ENCODE measurements around the gene KLHL29. TPM values are rescaled to one million over a fixed set of nuclear protein-coding genes. Genes with fewer than 3 reads are reported as not detected.

The KLHL29 gene
- total RNA-seq, 1 experiment from 2014 or later, result 2.4 TPM

GRCh38 chr2:23413641-23414040, 28.7 kb downstream of the KLHL29 start:
- Histone ChIP-seq H2BK120ac (ENCODE audit: low read depth, low read length, poor library complexity, severe bottlenecking) (no peak overlapping the region), H3K18ac (ENCODE audit: insufficient read length, low read depth, low read length) (no peak overlapping the region), H3K9ac (ENCODE audit: extremely low read depth, insufficient read length, low read length) (no peak overlapping the region), H3K4ac (ENCODE audit: low read depth, low read length) (no peak overlapping the region), H2BK12ac (ENCODE audit: insufficient read length, low read depth, low read length) (no peak overlapping the region), H4K91ac (ENCODE audit: insufficient read length, low read depth, low read length) (no peak overlapping the region), H3K79me1 (ENCODE audit: insufficient read depth, low read depth, low read length, poor library complexity, severe bottlenecking) (no peaks in the 10 kb centered on the region), H2BK5ac (ENCODE audit: insufficient read length, low read length) (no peak overlapping the region), H4K5ac (ENCODE audit: insufficient read length, low read depth, low read length) (no peak overlapping the region), H2AFZ (ENCODE audit: low read length) (no peak overlapping the region), H3K79me2 (ENCODE audit: insufficient read depth, low read length) (no peaks in the 10 kb centered on the region), H3K4me1 (ENCODE audit: insufficient read depth, low read length) (no peaks in the 10 kb centered on the region), H3K9me3 (ENCODE audit: control insufficient read depth, low read depth, low read length) (no peaks in the 10 kb centered on the region), H3K14ac (ENCODE audit: insufficient read depth, low read length) (no peak overlapping the region), H2BK15ac (ENCODE audit: low read depth, low read length) (no peak overlapping the region), H3K56ac (ENCODE audit: insufficient read length, low read depth, low read length) (no peak overlapping the region), H3K4me2 (ENCODE audit: insufficient read depth, insufficient read length, low read length) (no peak overlapping the region), H4K8ac (replicated peaks; ENCODE audit: insufficient read length, low read depth, low read length) (no peak overlapping the region), H4K20me1 (ENCODE audit: control insufficient read depth, insufficient read depth, insufficient read length) (no peaks in the 10 kb centered on the region), H3K23me2 (ENCODE audit: insufficient read length, low read depth, low read length, poor library complexity, severe bottlenecking) (no peaks in the 10 kb centered on the region), H2BK20ac (ENCODE audit: low read depth, low read length, poor library complexity, severe bottlenecking) (no peak overlapping the region), H2AK5ac (ENCODE audit: insufficient read length, low read length) (no peak overlapping the region), H3K27me3 (ENCODE audit: insufficient read depth, low read length) (no peaks in the 10 kb centered on the region), H3K23ac (ENCODE audit: insufficient read length, low read depth, low read length) (no peak overlapping the region), H3T11ph (ENCODE audit: low read length) (no peak overlapping the region), H3K27ac (ENCODE audit: insufficient read length, low read depth, low read length) (no peak overlapping the region)
- Mint-ChIP-seq H3K4me1 (peaks cover 7 to 15% of the 10 kb centered on the region in 2 experiments), H3K4me3 (no peak overlapping the region), H3K27me3 (ENCODE audit: low read depth) (peaks cover 7% of the 10 kb centered on the region), H3K36me3 (ENCODE audit: insufficient read depth in 1 of 3, low read depth in 3 of 3) (no peaks in the 10 kb centered on the region; a peak in 1 of 7 replicates), H3K27ac (peak overlapping the region in 1 of 3 experiments; percentile 41; a peak in 1 of 7 replicates), H3K9me3 (peaks cover 0 to 5% of the 10 kb centered on the region in 2 experiments; a peak in 2 of 5 replicates)
- no peak for TF ChIP-seq CTCF (conservative IDR thresholded peaks at IDR 0.05)
- DNase-seq, result no peak
- no CpG with 5 or more reads among the region's 8 CpGs for WGBS (ENCODE audit: extremely low coverage, insufficient read length, low lambda C conversion rate)
